ENCODE data around the gene DZIP1.

DZIP1 gene

DNA sequence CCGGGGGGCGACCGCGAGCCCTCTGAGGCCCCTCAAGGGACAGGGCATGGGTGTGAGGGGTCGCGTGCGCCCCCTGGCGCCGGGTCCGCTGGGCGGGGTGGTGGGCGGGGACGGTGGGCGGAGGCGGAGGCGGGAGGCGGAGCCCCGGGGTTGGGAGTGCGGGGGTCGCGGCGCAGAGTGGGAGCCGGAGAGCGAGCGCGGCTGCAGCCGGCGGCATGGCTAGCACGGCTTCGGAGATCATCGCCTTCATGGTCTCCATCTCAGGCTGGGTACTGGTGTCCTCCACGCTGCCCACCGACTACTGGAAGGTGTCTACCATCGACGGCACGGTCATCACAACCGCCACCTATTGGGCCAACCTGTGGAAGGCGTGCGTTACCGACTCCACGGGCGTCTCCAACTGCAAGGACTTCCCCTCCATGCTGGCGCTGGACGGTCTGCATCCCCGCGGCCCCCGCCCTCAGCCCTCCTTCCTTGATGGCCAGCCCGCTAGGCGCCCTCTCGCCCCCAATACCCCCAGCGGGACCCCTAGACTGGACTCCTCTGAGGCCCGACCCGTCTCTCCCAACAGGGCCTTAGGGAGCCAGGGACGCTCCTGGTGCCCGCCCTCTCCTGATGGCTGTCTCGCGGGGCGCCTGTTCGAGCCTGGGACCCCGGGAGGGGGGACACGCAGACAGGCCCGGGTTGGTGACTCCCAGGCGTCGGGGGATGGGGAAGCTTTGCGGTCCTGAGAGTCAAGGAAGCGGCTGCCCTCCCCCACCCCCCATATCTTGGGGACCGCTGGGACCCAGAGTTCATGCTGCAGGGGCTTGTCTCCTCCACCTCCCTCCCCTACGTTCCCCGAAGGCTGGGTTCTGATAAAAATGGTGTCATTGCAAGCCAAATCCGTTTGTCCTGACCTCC lies 91.7 kb downstream of the DZIP1 start, which contains the start of gene CLDN10:
Gene CLDN10, plus strand, starts transcription at position 182 of the 903 bp plus-strand sequence. Its CDS starts 34 bp downstream, at position 216.
- DNase-seq (ENCODE audit: low read depth in 2 of 2), result no peak
- H3K4me3 ChIP-seq (replicated peaks in 1 of 2; ENCODE audit: low read depth in 2 of 2, low read length in 2 of 2), result no peak within 1 kb of the TSS
- TF ChIP-seq, protein P1, sequence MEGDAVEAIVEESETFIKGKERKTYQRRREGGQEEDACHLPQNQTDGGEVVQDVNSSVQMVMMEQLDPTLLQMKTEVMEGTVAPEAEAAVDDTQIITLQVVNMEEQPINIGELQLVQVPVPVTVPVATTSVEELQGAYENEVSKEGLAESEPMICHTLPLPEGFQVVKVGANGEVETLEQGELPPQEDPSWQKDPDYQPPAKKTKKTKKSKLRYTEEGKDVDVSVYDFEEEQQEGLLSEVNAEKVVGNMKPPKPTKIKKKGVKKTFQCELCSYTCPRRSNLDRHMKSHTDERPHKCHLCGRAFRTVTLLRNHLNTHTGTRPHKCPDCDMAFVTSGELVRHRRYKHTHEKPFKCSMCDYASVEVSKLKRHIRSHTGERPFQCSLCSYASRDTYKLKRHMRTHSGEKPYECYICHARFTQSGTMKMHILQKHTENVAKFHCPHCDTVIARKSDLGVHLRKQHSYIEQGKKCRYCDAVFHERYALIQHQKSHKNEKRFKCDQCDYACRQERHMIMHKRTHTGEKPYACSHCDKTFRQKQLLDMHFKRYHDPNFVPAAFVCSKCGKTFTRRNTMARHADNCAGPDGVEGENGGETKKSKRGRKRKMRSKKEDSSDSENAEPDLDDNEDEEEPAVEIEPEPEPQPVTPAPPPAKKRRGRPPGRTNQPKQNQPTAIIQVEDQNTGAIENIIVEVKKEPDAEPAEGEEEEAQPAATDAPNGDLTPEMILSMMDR (IDR thresholded peaks at IDR 0.05; ENCODE audit: low read depth, low read length), result no peak

DNA sequence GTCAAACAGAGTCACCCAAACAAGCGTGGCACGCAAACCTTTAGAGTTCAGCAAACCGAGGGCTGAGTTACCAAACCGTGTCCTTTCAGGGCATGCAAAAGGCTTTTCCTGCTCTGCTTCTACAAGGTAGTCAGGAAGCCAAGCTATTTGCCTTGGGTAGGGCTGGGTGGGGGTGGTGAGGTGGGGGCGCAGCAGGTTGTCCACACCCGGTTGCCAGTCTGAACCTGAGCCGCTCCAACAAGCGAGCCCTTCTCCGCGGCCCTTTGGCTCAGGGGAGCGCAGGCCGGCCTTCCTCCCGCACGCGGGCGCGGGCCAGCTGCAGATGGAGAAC lies 92.3 kb downstream of the DZIP1 start:
- DNase-seq (ENCODE audit: low read depth in 2 of 2), result no peak
- TF ChIP-seq, protein P1 (IDR thresholded peaks at IDR 0.05; ENCODE audit: low read depth, low read length), result no peak
- no peak overlapping the region for H3K4me3 ChIP-seq (replicated peaks in 1 of 2; ENCODE audit: low read depth in 2 of 2, low read length in 2 of 2)

DNA sequence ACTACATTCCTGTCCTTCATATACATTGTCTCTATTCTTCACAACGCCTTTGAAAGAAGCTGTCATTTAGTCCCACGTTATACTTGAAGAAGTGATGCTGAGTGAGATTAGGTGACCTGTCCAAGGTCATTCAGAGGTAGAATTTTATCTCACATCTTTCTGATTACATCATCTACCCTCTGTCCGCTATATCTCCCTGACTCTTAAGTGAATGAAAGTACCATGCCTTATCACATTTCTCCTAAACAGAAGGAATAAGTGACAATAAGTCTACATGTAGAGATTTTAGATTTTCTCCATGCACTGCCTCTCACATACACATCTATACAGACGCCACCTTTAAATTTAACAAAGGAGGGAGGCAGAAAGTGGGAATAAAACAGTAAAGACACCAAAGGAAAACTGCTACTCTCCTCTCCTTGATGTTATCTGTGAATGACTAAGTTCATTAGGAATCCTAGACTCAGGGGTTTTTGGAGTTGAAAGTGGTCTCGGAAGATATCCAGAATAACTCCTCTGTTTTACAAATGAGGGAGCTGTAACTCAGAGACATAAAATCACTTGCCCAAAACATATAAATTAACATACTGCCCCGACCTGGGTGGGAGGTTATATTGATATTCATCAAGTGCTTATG lies 96.9 kb downstream of the DZIP1 start:
- H3K4me3 ChIP-seq (replicated peaks in 1 of 2; ENCODE audit: low read depth in 2 of 2, low read length in 2 of 2), result no peak overlapping the region
- TF ChIP-seq, protein P1 (IDR thresholded peaks at IDR 0.05; ENCODE audit: low read depth, low read length), result no peak
- DNase-seq (ENCODE audit: low read depth in 2 of 2), result no peak

GRCh38 chr13:95546919-95547318 lies 97.6 kb downstream of the DZIP1 start:
- TF ChIP-seq, protein P1 (IDR thresholded peaks at IDR 0.05; ENCODE audit: low read depth, low read length), result no peak
- H3K4me3 ChIP-seq (replicated peaks in 1 of 2; ENCODE audit: low read depth in 2 of 2, low read length in 2 of 2), result no peak overlapping the region
- no peak for DNase-seq (ENCODE audit: low read depth in 2 of 2)

DNA sequence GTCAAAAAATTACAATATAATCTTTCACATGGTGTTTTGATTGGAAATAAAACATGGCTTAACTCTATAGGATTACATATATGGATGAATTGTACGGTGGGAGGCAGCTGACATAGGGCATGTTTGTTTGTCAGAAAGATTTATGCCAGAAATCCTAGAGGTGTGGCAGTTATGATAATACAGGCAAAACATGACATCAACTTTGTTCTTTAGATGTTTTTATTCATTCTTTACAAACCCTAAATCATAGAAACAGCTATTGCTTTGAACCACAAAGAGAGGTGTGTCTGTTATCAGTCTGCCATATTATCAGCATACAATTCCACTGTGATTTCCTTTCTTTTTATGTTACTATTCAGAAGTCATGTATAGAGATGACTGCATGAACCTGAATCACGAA lies 100.2 kb downstream of the DZIP1 start:
- no peak overlapping the region for H3K4me3 ChIP-seq (replicated peaks in 1 of 2; ENCODE audit: low read depth in 2 of 2, low read length in 2 of 2)
- no peak for DNase-seq (ENCODE audit: low read depth in 2 of 2)
- TF ChIP-seq, protein P1 (IDR thresholded peaks at IDR 0.05; ENCODE audit: low read depth, low read length), result no peak

GRCh38 chr13:95541911-95542474 lies 102.5 kb downstream of the DZIP1 start:
- H3K4me3 ChIP-seq (replicated peaks in 1 of 2; ENCODE audit: low read depth in 2 of 2, low read length in 2 of 2), result no peak overlapping the region
- no peak for DNase-seq (ENCODE audit: low read depth in 2 of 2)
- TF ChIP-seq, protein P1 (IDR thresholded peaks at IDR 0.05; ENCODE audit: low read depth, low read length), result no peak
